Fibroblast of skin of left quadriceps (primary cell): ENCODE data around the gene FOSL2.

ENCODE experiments used
- DNase-seq, 2 experiments: peaks; one replicate each; pipeline ENCODE4 v3.0.0-alpha.2; 2013; ENCODE audit warnings: low read depth in 2 of 2

FOSL2 gene

GRCh38 chr2:28449488-28450395 lies 57.1 kb downstream of the FOSL2 start:
- DNase-seq: no peak

- DNase-seq: no peak
Observed at GRCh38 chr2:28450901-28451565, 58.4 kb downstream of the FOSL2 start.

GRCh38 chr2:28451793-28452533 lies 59.3 kb downstream of the FOSL2 start:
- no peak for DNase-seq

- no peak for DNase-seq
Observed at GRCh38 chr2:28452534-28453081, 60.0 kb downstream of the FOSL2 start.

- DNase-seq: no peak
Observed at GRCh38 chr2:28453396-28453795, 60.7 kb downstream of the FOSL2 start.

- no peak for DNase-seq
Observed at GRCh38 chr2:28454016-28454930, 61.6 kb downstream of the FOSL2 start.

GRCh38 chr2:28457237-28457636 lies 64.6 kb downstream of the FOSL2 start:
- DNase-seq: no peak

- no peak for DNase-seq
Observed at GRCh38 chr2:28461056-28461455, 68.4 kb downstream of the FOSL2 start.

GRCh38 chr2:28462122-28462521 lies 69.5 kb downstream of the FOSL2 start:
- DNase-seq: no peak

- DNase-seq: no peak
Observed at GRCh38 chr2:28463211-28463816, 70.7 kb downstream of the FOSL2 start.

GRCh38 chr2:28463893-28464292 lies 71.2 kb downstream of the FOSL2 start:
- no peak for DNase-seq

GRCh38 chr2:28465148-28465885 lies 72.7 kb downstream of the FOSL2 start:
- no peak for DNase-seq
